GM19452 (cell line): ENCODE data around the gene SRSF4.

Experiments
- ATAC-seq: cut with Tn5 transposase; IDR thresholded peaks from one replicate; pipeline ENCODE4 v1.9.1; 2021; ENCODE audit not compliant: unreplicated experiment

Gene SRSF4

DNA sequence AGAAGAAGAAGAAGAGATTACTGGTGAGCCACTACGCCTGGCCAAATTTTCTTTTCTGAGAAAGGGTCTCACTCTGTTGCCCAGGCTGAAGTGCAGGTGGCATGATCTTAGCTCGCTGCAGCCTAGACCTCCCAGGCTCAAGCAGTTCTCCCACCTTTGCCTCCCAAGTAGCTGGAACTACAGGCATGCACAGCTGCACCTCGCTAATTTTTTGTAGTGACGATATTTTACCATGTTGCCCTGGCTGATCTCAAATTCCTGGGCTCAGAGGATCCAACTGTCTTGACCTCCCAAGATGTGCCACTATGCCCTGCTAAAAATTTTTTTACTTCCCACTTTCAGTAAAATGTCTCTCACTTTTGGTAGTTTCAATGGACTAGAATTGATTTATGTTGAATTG lies 82.4 kb downstream of the SRSF4 start:
- ATAC-seq = no peak
